ENCODE results near the gene WIPF1. TPM values are rescaled to one million over a fixed set of nuclear protein-coding genes. Genes with fewer than 3 reads are reported as not detected.

Gene WIPF1
- total and polyA plus RNA-seq, 2 experiments from 2014 or later = 20.1 to 32.7 TPM

- H3K9me2 ChIP-seq (replicated peaks; ENCODE audit: insufficient read depth) = no peaks in the 10 kb centered on the region
- peaks cover 5% of the 10 kb centered on the region for H3K79me2 ChIP-seq
These were observed 45.8 kb upstream of the WIPF1 start for GRCh38 chr2:174643356-174643755.

DNA sequence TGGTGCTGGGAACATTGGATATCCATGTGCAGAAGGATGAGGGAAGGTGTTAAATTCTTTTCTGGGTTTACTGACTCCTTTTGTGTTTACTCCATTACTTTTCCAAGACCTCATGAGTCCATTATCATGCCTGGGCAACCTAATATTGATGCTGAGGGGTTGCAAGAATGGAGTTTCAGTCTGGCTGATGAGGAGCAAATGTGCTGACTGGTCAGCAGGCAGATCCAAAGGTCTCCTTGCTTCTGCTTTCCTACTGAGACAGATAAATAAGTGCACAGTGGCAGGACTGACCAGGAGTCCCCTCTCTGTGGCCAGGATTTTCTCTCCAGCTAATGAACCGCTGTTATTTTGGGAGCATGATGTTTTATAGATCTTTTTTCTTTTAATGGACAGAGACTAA is 43.6 kb upstream of the WIPF1 start:
- Histone ChIP-seq H3K4me3 (no peak overlapping the region), H3K9me2 (replicated peaks; ENCODE audit: insufficient read depth) (no peaks in the 10 kb centered on the region), H3K9me3 (ENCODE audit: low read depth) (no peaks in the 10 kb centered on the region), H3K4me2 (no peak overlapping the region), H3K79me2 (peaks cover 5% of the 10 kb centered on the region), H3K4me1 (ENCODE audit: insufficient read depth) (peaks cover 7% of the 10 kb centered on the region), H2AFZ (no peak overlapping the region), H4K20me1 (ENCODE audit: insufficient read depth, poor library complexity, severe bottlenecking) (no peaks in the 10 kb centered on the region), H3K27me3 (no peaks in the 10 kb centered on the region), H3K36me3 (replicated peaks; ENCODE audit: insufficient read depth, low read depth) (no peaks in the 10 kb centered on the region), H3K27ac (no peak overlapping the region)
- WGBS (ENCODE audit: low lambda C conversion rate, missing lambda C conversion rate) = 100% methylated on average over 1 of the region's 1 CpG
- TF ChIP-seq CTCF (IDR thresholded peaks at IDR 0.05; ENCODE audit: poor library complexity) = no peak
- no peak for TF ChIP-seq EZH2phosphoT487 (IDR thresholded peaks at IDR 0.05; ENCODE audit: low read depth, severe bottlenecking, unreplicated experiment)
- TF ChIP-seq EZH2 (IDR thresholded peaks at IDR 0.05; ENCODE audit: borderline replicate concordance) = no peak
- no peak for DNase-seq (ENCODE audit: low spot score)

More at GRCh38 chr2:174643356-174643755, 45.8 kb upstream of the WIPF1 start:
- no peaks in the 10 kb centered on the region for H3K27me3 ChIP-seq
- H3K27ac ChIP-seq = no peak overlapping the region
- no peak overlapping the region for H2AFZ ChIP-seq
- H3K9me3 ChIP-seq (ENCODE audit: low read depth) = no peaks in the 10 kb centered on the region
- no peak for DNase-seq (ENCODE audit: low spot score)
- no peaks in the 10 kb centered on the region for H3K36me3 ChIP-seq (replicated peaks; ENCODE audit: insufficient read depth, low read depth)
- H3K4me3 ChIP-seq = no peak overlapping the region
- WGBS (ENCODE audit: low lambda C conversion rate, missing lambda C conversion rate) = 100% methylated on average over 6 of the region's 6 CpGs
- H3K4me1 ChIP-seq (ENCODE audit: insufficient read depth) = peaks cover 7% of the 10 kb centered on the region
- H4K20me1 ChIP-seq (ENCODE audit: insufficient read depth, poor library complexity, severe bottlenecking) = no peaks in the 10 kb centered on the region
- H3K4me2 ChIP-seq = no peak overlapping the region
- TF ChIP-seq EZH2phosphoT487 (IDR thresholded peaks at IDR 0.05; ENCODE audit: low read depth, severe bottlenecking, unreplicated experiment) (no peak), EZH2 (IDR thresholded peaks at IDR 0.05; ENCODE audit: borderline replicate concordance) (no peak), CTCF (IDR thresholded peaks at IDR 0.05; ENCODE audit: poor library complexity) (no peak)

DNA sequence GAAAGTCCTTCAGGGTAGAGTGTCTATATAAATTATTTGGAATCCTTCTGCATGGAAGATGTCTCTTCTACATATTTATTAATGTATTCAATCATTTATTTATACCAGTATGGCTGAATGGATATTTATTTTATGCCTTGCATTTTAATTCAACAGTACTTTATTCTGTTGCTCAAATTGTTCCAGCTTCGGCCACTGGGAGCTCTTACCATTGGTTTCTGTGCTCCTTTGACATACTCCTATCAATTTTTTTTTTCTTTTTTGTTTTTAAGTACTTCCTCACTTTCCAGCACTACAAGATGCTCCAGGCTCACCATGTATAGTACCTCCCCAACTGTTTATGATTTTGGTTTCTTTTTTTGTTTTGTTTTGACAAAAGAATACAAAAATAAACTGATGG is 39.4 kb upstream of the WIPF1 start:
- no peak for DNase-seq (ENCODE audit: low spot score)
- H3K4me3 ChIP-seq = no peak overlapping the region
- H3K27me3 ChIP-seq = no peaks in the 10 kb centered on the region
- TF ChIP-seq EZH2 (IDR thresholded peaks at IDR 0.05; ENCODE audit: borderline replicate concordance) (no peak), CTCF (IDR thresholded peaks at IDR 0.05; ENCODE audit: poor library complexity) (no peak), EZH2phosphoT487 (IDR thresholded peaks at IDR 0.05; ENCODE audit: low read depth, severe bottlenecking, unreplicated experiment) (no peak)
- H2AFZ ChIP-seq = no peak overlapping the region
- H3K4me2 ChIP-seq = no peak overlapping the region
- no peaks in the 10 kb centered on the region for H4K20me1 ChIP-seq (ENCODE audit: insufficient read depth, poor library complexity, severe bottlenecking)
- 100% methylated on average over 1 of the region's 1 CpG for WGBS (ENCODE audit: low lambda C conversion rate, missing lambda C conversion rate)
- H3K9me2 ChIP-seq (replicated peaks; ENCODE audit: insufficient read depth) = no peaks in the 10 kb centered on the region
- H3K36me3 ChIP-seq (replicated peaks; ENCODE audit: insufficient read depth, low read depth) = no peaks in the 10 kb centered on the region
- no peak overlapping the region for H3K27ac ChIP-seq
- no peaks in the 10 kb centered on the region for H3K9me3 ChIP-seq (ENCODE audit: low read depth)
- H3K4me1 ChIP-seq (ENCODE audit: insufficient read depth) = peaks cover 16% of the 10 kb centered on the region
- H3K79me2 ChIP-seq = no peaks in the 10 kb centered on the region

Measured in hepatocyte (in vitro differentiated cells).